G401 (cell line): ENCODE results near the gene PIP4K2A. TPM values are rescaled to one million over a fixed set of nuclear protein-coding genes. Genes with fewer than 3 reads are reported as not detected.
"Not testable (repeated sequence)": the region's sequence is repeated elsewhere in the genome, so short reads cannot be mapped to it uniquely, and the experiment has no call there.

ENCODE experiments used
- DNase-seq: peaks from one replicate; pipeline ENCODE4 v3.0.0-alpha.2; 2015; ENCODE audit warnings: low spot score
- in situ Hi-C: cut with HindIII; loops from 2 replicates; pipeline ENCODE4 v1.10.0; 2016; ENCODE audit warnings: low sequenced_read_pairs, mixed read lengths
- total RNA-seq: library from RNA; depleted of rRNA; stranded (reverse); fragments of >200 nt; shearing (Covaris generic); gene quantifications from 2 replicates; pipeline ENCODE4 v1.2.3, GENCODE V29; 2014

The PIP4K2A gene
- total RNA-seq, 1 experiment from 2014 or later = 39.2 TPM

DNA sequence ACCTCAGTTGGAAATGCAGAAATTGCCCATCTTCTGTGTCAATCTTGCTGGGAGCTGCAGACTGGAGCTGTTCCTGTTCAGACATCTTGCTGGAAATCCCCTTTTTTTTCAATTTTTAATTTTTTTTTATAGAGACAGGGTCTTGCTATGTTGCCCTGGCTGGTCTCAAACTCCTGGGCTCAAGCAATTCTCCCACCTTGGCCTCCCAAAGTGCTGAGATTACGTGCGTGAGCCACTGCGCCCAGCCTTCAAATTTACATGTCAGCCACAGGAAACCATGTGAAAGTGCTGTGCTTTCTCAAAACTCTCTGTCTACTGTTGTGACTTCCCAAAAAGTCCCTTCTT is 200.0 kb downstream of the PIP4K2A start:
- in situ Hi-C loops = not testable (repeated sequence)

DNA sequence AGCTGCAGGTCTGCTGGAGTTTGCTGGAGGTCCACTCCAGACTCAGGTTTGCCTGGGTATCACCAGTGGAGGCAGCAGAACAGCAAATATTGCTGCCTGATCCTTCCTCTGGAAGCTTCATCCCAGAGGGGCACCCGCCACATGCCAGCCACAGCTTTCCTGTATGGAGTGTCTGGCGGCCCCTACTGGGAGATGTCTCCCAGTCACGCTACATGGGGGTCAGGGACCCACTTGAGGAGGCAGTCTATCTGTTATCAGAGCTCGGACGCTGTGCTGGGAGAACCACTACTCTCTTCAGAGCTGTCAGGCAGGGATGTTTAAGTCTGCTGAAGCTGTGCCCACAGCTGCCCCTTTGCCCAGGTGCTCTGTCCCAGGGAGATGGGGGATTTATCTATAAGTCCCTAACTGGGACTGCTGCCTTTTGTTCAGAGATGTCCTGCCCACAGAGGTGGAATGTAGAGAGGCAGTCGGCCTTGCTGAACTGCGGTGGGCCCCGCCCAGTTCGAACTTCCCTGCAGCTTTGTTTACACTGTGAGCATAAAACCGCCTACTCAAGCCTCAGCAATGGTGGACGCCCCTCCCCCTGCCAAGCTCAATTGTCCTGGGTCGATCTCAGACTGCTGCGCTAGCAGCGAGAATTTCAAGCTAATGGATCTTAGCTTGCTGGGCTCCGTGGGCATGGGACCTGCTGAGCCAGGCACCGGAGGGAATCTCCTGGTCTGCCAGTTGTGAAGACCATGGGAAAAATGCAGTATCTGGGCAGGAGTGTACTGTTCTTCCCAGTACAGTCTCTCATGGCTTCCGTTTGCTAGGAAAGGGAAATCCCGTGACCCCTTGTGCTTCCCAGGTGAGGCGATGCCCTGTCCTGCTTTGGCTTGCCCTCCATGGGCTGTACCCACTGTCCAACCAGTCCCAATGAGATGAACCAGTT is 200.6 kb downstream of the PIP4K2A start:
- in situ Hi-C loops, DNase-seq: not testable (repeated sequence)

More for the DNA sequence above, 200.0 kb downstream of the PIP4K2A start:
- DNase-seq = not testable (repeated sequence)

DNA sequence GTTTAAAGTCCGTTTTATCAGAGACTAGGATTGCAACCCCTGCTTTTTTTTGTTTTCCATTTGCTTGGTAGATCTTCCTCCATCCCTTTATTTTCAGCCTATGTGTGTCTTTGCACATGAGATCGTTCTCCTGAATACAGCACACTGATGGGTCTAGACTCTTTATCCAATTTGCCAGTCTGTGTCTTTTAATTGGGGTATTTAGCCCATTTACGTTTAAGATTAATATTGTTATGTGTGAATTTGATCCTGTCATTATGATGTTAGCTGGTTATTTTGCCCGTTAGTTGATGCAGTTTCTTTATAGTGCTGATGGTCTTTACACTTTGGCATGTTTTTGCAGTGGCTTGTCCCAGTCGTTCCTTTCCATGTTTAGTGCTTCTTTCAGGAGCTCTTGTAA is 202.4 kb downstream of the PIP4K2A start:
- in situ Hi-C loops, DNase-seq: not testable (repeated sequence)

GRCh38 chr10:22508214-22508613 is 206.2 kb downstream of the PIP4K2A start:
- DNase-seq, in situ Hi-C loops: not testable (repeated sequence)

- in situ Hi-C loops = no loop called here
- DNase-seq = no peak
Observed at GRCh38 chr10:22505911-22506685, 208.3 kb downstream of the PIP4K2A start.

DNA sequence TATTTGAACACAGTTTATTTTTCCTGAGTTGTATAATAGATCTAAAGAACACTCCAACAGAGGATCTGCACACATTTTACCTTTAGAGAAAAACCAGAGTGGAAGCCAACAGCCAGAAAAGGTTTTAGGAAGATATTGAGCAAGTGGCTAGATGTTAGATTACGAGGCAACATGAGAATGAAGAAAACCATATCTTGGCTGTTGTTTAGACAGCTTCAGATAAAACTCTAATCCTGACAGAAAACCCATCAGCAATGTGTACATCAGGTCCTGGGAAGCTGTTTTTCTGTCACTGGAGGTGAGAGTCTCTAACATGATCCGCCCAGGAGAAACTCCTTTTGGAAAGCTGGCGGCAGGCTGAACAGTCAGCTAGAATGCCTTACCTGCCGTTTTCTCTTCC is 209.6 kb downstream of the PIP4K2A start:
- in situ Hi-C loops = no loop called here
- no peak for DNase-seq

- no peak for DNase-seq
- in situ Hi-C loops = no loop called here
Observed at GRCh38 chr10:22503315-22504088, 210.9 kb downstream of the PIP4K2A start.

DNA sequence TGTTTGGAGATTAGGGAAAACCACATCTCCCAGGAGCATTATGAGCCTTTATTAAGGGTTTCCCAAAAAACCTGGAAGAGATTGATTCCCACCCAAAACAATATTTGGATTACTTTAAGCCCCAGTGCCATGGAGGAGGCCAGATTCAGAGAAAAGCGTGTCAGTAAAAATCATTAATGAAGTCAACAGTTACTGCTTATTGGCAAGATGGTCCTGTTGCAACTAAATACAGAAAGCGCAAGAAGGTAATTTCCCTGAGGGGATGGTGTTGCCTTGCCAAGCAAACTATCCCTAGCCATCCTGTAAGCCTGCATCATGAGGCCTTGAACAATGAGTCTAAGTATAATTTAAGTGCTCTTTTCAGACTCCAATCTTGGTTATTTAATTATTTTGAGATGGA is 212.5 kb downstream of the PIP4K2A start:
- in situ Hi-C loops = no loop called here

GRCh38 chr10:22501413-22501812 is 213.0 kb downstream of the PIP4K2A start:
- in situ Hi-C loops = no loop called here
- DNase-seq = no peak

More for the DNA sequence above, 212.5 kb downstream of the PIP4K2A start:
- DNase-seq = no peak

- no peak for DNase-seq
- in situ Hi-C loops = no loop called here
Observed at GRCh38 chr10:22500656-22501340, 213.6 kb downstream of the PIP4K2A start.

DNA sequence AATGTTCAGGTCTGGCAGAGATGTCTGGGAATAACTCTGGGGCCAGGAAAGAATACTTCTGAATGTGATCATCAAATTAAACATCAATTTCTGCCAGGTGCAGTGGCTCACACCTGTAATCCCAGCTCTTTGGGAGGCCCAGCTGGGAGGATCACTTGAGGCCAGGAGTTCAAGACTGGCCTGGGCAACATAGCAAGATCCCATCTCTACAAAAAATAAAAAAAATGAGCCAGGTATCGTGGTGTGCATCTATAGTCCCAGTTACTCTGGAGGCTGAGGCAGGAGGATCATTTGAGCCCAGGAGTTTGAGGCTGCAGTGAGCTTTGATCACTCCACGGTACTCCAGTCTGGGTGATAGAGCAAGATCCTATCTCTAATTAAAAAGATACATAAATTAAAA is 214.4 kb downstream of the PIP4K2A start:
- DNase-seq, in situ Hi-C loops: not testable (repeated sequence)

GRCh38 chr10:22495396-22495795 is 219.0 kb downstream of the PIP4K2A start:
- no peak for DNase-seq
- in situ Hi-C loops = no loop called here

DNA sequence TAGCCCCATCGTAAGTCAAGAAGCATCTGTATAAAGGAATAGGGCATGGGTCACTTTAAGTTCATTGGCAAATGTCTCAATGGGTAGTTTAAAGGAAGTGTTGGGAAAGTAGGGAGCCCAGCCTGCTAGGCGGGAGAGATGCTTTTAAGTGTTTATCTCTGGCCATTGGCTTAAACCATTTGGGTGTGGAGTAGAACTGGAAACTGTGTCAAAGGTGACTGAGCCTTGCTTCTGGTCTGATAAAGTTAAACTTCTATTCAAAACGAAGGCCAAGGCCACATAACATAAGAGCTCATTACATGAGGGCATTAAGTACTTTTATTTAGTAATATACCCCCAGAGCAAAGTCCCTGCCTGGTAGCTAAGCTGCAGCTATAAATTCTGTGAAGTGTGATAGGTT is 220.4 kb downstream of the PIP4K2A start:
- no peak for DNase-seq
- in situ Hi-C loops = no loop called here

DNA sequence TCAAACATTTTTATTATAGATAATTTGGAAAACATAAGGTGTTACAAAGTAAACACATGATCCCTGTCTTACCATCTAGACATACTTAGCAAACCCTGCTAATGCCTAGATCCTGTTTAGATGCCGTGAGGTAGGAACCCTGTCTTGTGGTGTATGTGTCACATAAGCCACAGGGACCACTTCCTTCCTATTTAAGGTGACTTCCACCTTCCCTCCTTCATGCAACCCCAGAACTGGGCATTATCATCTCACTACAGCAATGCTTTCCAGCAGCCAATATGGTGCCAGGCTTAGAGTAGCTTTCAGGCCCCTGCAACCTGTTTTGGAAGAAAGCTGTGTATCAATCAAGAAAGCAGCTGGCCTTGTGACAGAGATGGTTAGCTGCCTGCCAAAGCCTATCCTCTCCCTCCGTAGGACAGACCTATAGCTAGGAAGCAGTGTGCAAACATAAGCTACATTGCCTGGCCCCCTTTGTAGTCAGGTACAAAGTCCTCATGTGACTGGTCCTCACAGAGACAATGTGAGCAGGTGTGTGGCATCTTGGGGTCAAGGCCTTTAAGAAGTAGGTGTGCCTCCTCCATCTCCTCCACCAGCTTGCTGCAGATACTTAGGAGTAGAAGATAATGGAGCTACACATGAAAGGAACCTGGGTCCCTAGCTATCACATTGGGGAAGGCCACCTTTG is 222.3 kb downstream of the PIP4K2A start:
- in situ Hi-C loops = no loop called here
- DNase-seq = no peak

DNA sequence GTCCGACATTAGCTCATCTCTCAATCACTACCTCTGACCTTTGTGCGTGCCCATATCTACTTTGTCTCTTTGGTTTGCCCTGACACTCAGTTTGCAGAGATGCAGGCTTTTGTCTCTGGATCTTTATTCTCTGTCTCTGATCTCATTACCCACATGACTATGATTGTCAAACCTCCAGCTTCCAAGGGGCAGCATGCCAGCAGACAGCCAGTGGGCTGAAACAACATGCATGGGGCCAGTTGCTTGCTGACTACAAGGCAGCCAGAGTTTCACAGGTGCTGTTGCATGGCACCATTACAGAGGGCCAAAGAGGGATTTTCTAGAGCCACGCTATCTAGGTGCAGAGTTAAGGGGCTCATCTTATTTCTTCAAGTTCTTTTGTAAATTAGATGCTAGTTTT is 222.9 kb downstream of the PIP4K2A start:
- in situ Hi-C loops = no loop called here
- DNase-seq = no peak

DNA sequence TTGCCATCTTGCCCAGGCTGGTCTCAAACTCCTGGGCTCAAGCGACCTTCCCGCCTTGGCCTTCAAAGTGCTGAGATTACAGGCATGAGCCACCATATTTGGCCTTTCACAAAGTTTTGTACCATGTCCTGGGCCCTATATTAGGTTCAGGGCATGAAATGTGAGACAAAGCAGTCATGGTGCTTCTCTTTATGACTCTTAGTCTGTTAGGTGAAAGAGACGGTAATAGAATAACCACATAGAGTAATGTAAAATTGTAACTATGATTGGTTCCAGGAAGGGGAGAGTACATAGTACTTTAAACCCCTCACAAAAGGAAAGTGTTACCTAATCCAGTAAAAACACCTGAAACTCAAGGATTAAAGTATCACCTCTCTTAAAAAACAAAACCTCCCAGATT is 224.4 kb downstream of the PIP4K2A start:
- in situ Hi-C loops = no loop called here
- DNase-seq = no peak

- in situ Hi-C loops = no loop called here
- no peak for DNase-seq
Observed at GRCh38 chr10:22489467-22489866, 224.9 kb downstream of the PIP4K2A start.

DNA sequence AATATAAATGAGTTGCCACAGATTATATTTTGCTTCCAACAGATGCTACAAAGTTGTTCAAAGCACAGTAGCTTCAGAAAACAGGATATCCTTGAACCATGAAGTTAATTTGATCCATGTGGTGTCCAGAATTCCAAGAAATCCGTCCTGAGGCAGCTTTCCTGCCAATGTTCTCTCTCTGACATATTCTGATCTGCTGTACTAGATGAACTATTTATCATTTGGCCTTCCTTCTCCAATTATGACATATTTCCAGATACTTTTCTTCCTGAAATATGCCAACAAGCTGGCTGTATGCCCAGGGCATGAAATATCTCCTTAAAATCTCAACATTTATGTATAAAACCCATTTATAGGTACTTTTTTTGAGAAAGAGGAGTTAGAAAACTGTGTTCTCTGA is 227.9 kb downstream of the PIP4K2A start:
- in situ Hi-C loops = no loop called here
- no peak for DNase-seq
